C1 segment of cervical spinal cord (tissue), 14 donors: ENCODE data around the gene HSPB3.
"Not testable (repeated sequence)": the region's sequence is repeated elsewhere in the genome, so short reads cannot be mapped to it uniquely, and the experiment has no call there.

Experiments used
- DNase-seq, 14 donors: peaks; one replicate each; lab custom pipeline; 2025; lab: John Stamatoyannopoulos, UW

The HSPB3 gene

GRCh38 chr5:54457094-54457862 is 1.8 kb downstream of the HSPB3 start:
- no peak for DNase-seq

DNA sequence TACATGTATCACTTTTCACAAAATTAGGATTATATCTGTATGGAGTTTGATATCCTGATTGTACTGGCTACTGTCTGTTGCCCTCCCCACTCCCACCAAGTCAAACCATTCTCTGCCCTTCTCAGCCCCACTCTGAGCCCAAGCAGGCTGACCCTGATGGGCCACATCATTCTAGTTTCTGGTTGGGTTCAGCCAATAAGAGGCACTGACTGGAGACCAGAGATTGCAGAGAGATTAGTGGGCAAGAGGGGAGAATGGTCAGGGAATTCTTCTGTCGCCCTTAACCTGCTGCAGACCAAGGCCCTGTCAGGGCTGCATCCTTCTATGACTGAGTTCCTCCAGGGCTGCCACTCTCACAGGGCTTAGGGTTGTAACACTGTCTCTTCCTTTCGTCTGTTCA is 2.7 kb downstream of the HSPB3 start:
- DNase-seq, result no peak

- no peak for DNase-seq
Measured at GRCh38 chr5:54460181-54460919, 4.9 kb downstream of the HSPB3 start.

- DNase-seq, result no peak
Measured at GRCh38 chr5:54462281-54462680, 6.8 kb downstream of the HSPB3 start.

GRCh38 chr5:54463713-54464112 is 8.2 kb downstream of the HSPB3 start:
- DNase-seq, result no peak

DNA sequence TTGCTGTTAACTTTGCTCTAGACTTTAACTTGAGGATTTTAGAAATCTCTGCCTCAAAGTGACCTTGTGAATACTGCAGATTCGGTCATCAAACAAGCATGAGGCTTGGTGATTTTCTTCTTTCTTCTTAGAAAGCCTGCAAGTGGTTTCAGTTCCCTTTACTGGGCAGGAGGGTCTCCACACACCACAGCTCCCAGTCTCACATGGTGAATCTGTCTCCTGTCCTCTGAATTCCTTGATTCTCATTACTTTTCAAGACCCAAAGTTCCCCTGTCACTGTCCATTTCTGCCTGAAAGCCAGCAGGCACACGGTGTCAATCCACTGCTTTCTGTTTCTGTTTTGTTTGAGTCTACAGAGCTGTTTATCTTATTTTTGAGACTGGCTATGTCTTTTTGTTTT is 14.1 kb downstream of the HSPB3 start:
- DNase-seq, result peak in 1 of 14 donors; percentile 7

- DNase-seq, result no peak
Measured at GRCh38 chr5:54470128-54470527, 14.6 kb downstream of the HSPB3 start.

DNA sequence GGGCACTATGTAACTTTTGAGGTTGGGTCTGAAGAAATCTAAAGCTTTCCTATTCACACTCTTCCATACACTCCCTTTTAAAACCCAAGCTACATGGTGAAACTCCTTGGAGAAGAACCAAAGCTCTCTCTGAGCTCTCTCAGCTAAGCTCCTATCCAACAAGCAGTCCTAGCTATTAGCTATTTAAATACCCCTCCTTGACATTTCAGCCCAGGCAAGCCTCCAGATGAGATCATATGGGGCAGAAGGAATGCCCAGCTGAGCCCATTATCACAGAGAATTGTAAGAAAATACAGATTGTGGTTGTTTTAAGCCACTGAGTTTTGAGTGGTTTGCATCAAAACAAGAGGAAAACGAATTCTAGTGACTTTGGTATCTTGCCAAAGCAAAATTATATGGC is 15.2 kb downstream of the HSPB3 start:
- DNase-seq, result no peak

DNA sequence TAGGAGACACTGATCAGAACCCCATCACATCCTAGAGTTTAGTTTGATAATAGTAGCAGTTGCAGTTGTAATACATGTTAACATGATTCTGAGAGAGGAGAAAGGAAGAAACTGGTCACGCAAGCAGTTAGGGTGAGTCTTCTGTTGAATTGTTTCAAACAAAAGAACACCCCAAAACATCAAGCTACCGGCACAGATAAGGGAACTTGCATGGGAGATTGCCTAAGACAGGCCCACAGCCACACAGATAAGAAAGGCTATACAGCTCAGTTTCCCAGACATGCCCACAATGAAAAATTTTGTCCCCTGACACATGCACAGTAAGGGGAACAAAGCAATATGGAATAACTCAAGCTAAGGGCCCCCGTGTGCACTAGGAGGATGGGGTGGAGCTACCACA is 15.9 kb downstream of the HSPB3 start:
- DNase-seq, result no peak

- DNase-seq, result no peak
Measured at GRCh38 chr5:54476682-54477081, 21.2 kb downstream of the HSPB3 start.

DNA sequence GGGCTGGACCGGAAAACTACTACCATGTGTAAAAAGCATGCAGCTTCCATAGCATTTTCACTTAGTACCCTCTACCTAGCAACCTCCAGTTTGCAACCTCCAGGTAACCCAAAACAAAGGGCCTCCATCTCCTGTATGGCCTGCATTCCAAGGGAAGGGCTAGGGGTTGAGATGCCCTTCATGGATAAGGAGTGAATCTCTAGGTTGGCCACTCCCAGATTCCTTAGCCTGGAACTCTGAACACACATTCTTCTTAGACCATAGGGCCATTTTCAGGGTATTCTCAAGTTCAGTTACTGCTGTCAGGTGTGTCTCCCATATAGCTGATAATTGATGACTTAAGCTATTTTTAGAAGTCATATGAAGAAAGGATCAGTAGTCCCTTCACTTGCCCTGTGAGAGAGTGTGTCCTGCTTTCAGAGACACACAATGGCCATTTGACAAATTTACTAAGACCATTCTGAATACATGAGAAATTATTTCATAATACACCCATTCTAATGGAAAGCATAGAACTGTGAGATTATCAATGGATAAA is 22.5 kb downstream of the HSPB3 start:
- DNase-seq, result no peak

- no peak for DNase-seq
Measured at GRCh38 chr5:54480296-54480695, 24.8 kb downstream of the HSPB3 start.

- DNase-seq, result no peak
Measured at GRCh38 chr5:54484219-54484894, 28.9 kb downstream of the HSPB3 start.

DNA sequence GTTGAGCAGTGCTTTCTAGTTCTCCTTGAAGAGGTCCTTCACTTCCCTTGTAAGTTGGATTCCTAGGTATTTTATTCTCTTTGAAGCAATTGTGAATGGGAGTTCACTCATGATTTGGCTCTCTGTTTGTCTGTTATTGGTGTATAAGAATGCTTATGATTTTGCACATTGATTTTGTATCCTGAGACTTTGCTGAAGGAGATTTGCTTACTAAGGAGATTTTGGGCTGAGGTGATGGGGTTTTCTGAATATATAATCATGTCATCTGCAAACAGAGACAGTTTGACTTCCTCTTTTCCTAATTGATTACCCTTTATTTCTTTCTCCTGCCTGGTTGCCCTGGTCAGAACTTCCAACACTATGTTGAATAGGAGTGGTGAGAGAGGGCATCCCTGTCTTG is 30.2 kb downstream of the HSPB3 start:
- not testable (repeated sequence) for DNase-seq

DNA sequence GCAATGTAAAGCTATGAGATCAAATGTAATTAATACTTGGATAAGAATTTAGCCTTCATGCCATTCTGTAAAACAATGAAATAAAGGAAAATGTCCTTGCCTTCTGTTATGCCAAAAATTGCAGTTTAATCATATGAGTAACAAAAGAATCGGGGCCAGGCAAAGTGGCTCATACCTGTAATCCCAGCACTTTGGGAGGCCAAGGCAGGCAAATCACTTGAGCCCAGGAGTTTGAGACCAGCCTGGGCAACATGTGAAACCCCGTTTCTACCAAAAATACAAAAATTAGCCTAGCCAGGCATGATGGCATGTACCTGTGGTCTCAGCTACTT is 34.1 kb downstream of the HSPB3 start:
- DNase-seq, result not testable (repeated sequence)

DNA sequence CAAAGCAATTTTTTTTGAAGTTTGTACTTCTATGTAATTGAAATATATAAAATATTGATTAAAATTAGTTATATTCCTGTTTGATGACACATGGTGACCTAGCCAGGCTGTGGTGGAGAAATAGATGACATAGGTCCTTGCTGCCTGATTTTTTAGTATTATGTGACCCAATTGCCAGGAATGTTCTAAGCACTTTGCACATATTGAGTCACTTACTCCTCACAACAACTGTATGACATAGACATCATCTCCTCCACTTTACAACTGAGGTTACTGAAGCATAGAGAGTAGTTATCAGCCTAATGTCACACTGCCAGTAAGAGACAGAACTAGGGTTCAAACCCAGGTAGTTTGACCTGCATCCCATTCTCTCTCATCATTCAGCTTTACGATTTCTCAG is 35.8 kb downstream of the HSPB3 start:
- no peak for DNase-seq

GRCh38 chr5:54492178-54492577 is 36.7 kb downstream of the HSPB3 start:
- no peak for DNase-seq

GRCh38 chr5:54495027-54495426 is 39.5 kb downstream of the HSPB3 start:
- no peak for DNase-seq
